Osteoblast (primary cell): ENCODE measurements around the gene STON2. TPM values are rescaled to one million over a fixed set of nuclear protein-coding genes. Genes with fewer than 3 reads are reported as not detected.

Source experiments
- DNase-seq: peaks from one replicate; pipeline ENCODE4 v3.0.0; 2011; ENCODE audit warnings: low spot score, mixed read lengths; ENCODE audit not compliant: insufficient read length; ENCODE audit errors: missing footprints
- H2AFZ ChIP-seq: 2 replicates; pipeline ENCODE4 v1.6.0; 2011; ENCODE audit warnings: mild to moderate bottlenecking, low read length
- H3K27ac ChIP-seq: 2 replicates; pipeline ENCODE4 v1.5.1; 2011; ENCODE audit warnings: mild to moderate bottlenecking, low read depth, low read length, moderate library complexity
- H3K27me3 ChIP-seq: 2 replicates; pipeline ENCODE4 v1.6.0; 2012; ENCODE audit warnings: mild to moderate bottlenecking, control low read depth, inconsistent platforms, low read length, moderate library complexity; ENCODE audit not compliant: insufficient read depth
- H3K36me3 ChIP-seq: 2 replicates; pipeline ENCODE4 v1.5.1; 2011; ENCODE audit warnings: mild to moderate bottlenecking, low read length, control low read depth, moderate library complexity; ENCODE audit not compliant: insufficient read depth
- H3K4me1 ChIP-seq: 2 replicates; pipeline ENCODE4 v1.5.1; 2011; ENCODE audit warnings: mild to moderate bottlenecking, low read length, control low read depth, moderate library complexity; ENCODE audit not compliant: insufficient read depth
- H3K4me2 ChIP-seq: 2 replicates; pipeline ENCODE4 v1.6.0; 2011; ENCODE audit warnings: mild to moderate bottlenecking, low read length; ENCODE audit not compliant: insufficient read depth
- H3K4me3 ChIP-seq: fragments of 200-600 bp; sonication (generic); 3 replicates; pipeline ENCODE4 v1.5.1; 2012; ENCODE audit warnings: mild to moderate bottlenecking, low read length, inconsistent platforms; ENCODE audit not compliant: insufficient read depth
- H3K79me2 ChIP-seq: 2 replicates; pipeline ENCODE4 v1.6.0; 2012; ENCODE audit warnings: mild to moderate bottlenecking, low read length, control low read depth, inconsistent platforms; ENCODE audit not compliant: insufficient read depth
- H3K9me3 ChIP-seq: 2 replicates; pipeline ENCODE4 v1.5.1; 2011; ENCODE audit warnings: low read depth, low read length, control low read depth
- H4K20me1 ChIP-seq: 2 replicates; pipeline ENCODE4 v1.6.0; 2012; ENCODE audit warnings: mild to moderate bottlenecking, low read length, control low read depth; ENCODE audit not compliant: insufficient read depth
- CTCF ChIP-seq: IDR thresholded peaks from 2 replicates; pipeline ENCODE4 v1.5.1; 2011; ENCODE audit warnings: mild to moderate bottlenecking, low read depth, low read length, moderate library complexity; ENCODE audit errors: extremely low read depth
- total RNA-seq: library from RNA; depleted of rRNA; stranded (reverse); fragments of >200 nt; gene quantifications from 2 replicates; pipeline ENCODE4 v1.2.3, GENCODE V29; 2012

STON2 gene
- total RNA-seq, 1 donor: 49.6 TPM

GRCh38 chr14:81401420-81402122 is 1.4 kb upstream of the STON2 start:
- peaks cover 31% of the 10 kb centered on the region for H3K4me1 ChIP-seq
- peak; percentile 80 for DNase-seq
- H3K36me3 ChIP-seq: no peaks in the 10 kb centered on the region
- no peaks in the 10 kb centered on the region for H3K79me2 ChIP-seq
- no peaks in the 10 kb centered on the region for H3K9me3 ChIP-seq
- H3K27me3 ChIP-seq: peaks cover 18% of the 10 kb centered on the region
- no peaks in the 10 kb centered on the region for H4K20me1 ChIP-seq
- no peak for TF ChIP-seq CTCF
- peak overlapping the region; percentile 90 for H3K27ac ChIP-seq
- no peak overlapping the region for H2AFZ ChIP-seq
- H3K4me3 ChIP-seq: peak overlapping the region; percentile 27
- peak overlapping the region; percentile 73 for H3K4me2 ChIP-seq

- H3K4me2 ChIP-seq: peak overlapping the region; percentile 73
- H3K27ac ChIP-seq: peak overlapping the region; percentile 90
- H3K9me3 ChIP-seq: no peaks in the 10 kb centered on the region
- no peak for TF ChIP-seq CTCF
- H3K4me3 ChIP-seq: peak overlapping the region; percentile 27
- no peaks in the 10 kb centered on the region for H4K20me1 ChIP-seq
- no peaks in the 10 kb centered on the region for H3K79me2 ChIP-seq
- H3K4me1 ChIP-seq: peaks cover 31% of the 10 kb centered on the region
- H2AFZ ChIP-seq: no peak overlapping the region
- DNase-seq: peak; percentile 66
- H3K27me3 ChIP-seq: peaks cover 18% of the 10 kb centered on the region
- H3K36me3 ChIP-seq: no peaks in the 10 kb centered on the region
These were observed 728 bp upstream of the STON2 start for GRCh38 chr14:81400852-81401251.

GRCh38 chr14:81398196-81398891 is 1.8 kb downstream of the STON2 start:
- Histone ChIP-seq H2AFZ (no peak overlapping the region), H3K79me2 (no peaks in the 10 kb centered on the region), H3K27ac (no peak overlapping the region), H3K4me1 (peaks cover 31% of the 10 kb centered on the region), H3K36me3 (no peaks in the 10 kb centered on the region), H3K4me2 (no peak overlapping the region), H3K9me3 (no peaks in the 10 kb centered on the region), H3K27me3 (peaks cover 3% of the 10 kb centered on the region), H3K4me3 (no peak overlapping the region), H4K20me1 (no peaks in the 10 kb centered on the region)
- DNase-seq: no peak
- TF ChIP-seq CTCF: no peak

- Histone ChIP-seq H3K4me1 (peaks cover 15% of the 10 kb centered on the region), H3K27ac (no peak overlapping the region), H3K4me3 (no peak overlapping the region), H3K36me3 (no peaks in the 10 kb centered on the region), H3K4me2 (no peak overlapping the region), H3K27me3 (peaks cover 3% of the 10 kb centered on the region), H2AFZ (no peak overlapping the region), H4K20me1 (no peaks in the 10 kb centered on the region), H3K79me2 (no peaks in the 10 kb centered on the region), H3K9me3 (no peaks in the 10 kb centered on the region)
- DNase-seq: no peak
- no peak for TF ChIP-seq CTCF
These were observed 4.0 kb downstream of the STON2 start for GRCh38 chr14:81396113-81396512.
